GM12865 (cell line): Measurements from ENCODE around the gene C22orf42.

Experiments used
- DNase-seq: peaks from one replicate; pipeline ENCODE4 v3.0.0; 2010; ENCODE audit warnings: low read depth
- H3K4me3 ChIP-seq: 2 replicates; pipeline ENCODE4 v1.5.1; 2011; ENCODE audit warnings: mild to moderate bottlenecking, low read depth, low read length, control low read depth
- CTCF ChIP-seq: IDR thresholded peaks from 2 replicates; pipeline ENCODE4 v1.5.1; 2011; ENCODE audit warnings: low read length, control low read depth, low read depth, inconsistent platforms; ENCODE audit not compliant: insufficient read depth; ENCODE audit errors: missing control alignments

The C22orf42 gene

GRCh38 chr22:32130464-32130863, 28.6 kb downstream of the C22orf42 start:
- H3K4me3 ChIP-seq: no peak overlapping the region
- TF ChIP-seq CTCF: no peak
- DNase-seq: no peak

- no peak for TF ChIP-seq CTCF
These were observed 31.2 kb downstream of the C22orf42 start for GRCh38 chr22:32127904-32128303.

GRCh38 chr22:32123657-32124056, 35.4 kb downstream of the C22orf42 start:
- no peak for TF ChIP-seq CTCF
- DNase-seq: no peak
- H3K4me3 ChIP-seq: no peak overlapping the region

More at GRCh38 chr22:32127904-32128303, 31.2 kb downstream of the C22orf42 start:
- H3K4me3 ChIP-seq: no peak overlapping the region
- DNase-seq: no peak

- no peak for DNase-seq
- no peak for TF ChIP-seq CTCF
- no peak overlapping the region for H3K4me3 ChIP-seq
These were observed 36.2 kb downstream of the C22orf42 start for GRCh38 chr22:32122899-32123298.

- H3K4me3 ChIP-seq: no peak overlapping the region
- DNase-seq: no peak
These were observed 38.5 kb downstream of the C22orf42 start for GRCh38 chr22:32120603-32121002.

GRCh38 chr22:32119568-32120235, 39.4 kb downstream of the C22orf42 start:
- TF ChIP-seq CTCF: no peak
- DNase-seq: no peak

More at GRCh38 chr22:32120603-32121002, 38.5 kb downstream of the C22orf42 start:
- TF ChIP-seq CTCF: no peak

GRCh38 chr22:32112380-32112779, 46.7 kb downstream of the C22orf42 start:
- TF ChIP-seq CTCF: no peak
- no peak for DNase-seq

More at GRCh38 chr22:32119568-32120235, 39.4 kb downstream of the C22orf42 start:
- H3K4me3 ChIP-seq: no peak overlapping the region

More at GRCh38 chr22:32112380-32112779, 46.7 kb downstream of the C22orf42 start:
- H3K4me3 ChIP-seq: no peak overlapping the region
